ENCODE measurements around the gene HSD11B1L.
A peak's percentile ranks its signal among the peaks of the same experiment; 100 is the strongest.

HSD11B1L gene

DNA sequence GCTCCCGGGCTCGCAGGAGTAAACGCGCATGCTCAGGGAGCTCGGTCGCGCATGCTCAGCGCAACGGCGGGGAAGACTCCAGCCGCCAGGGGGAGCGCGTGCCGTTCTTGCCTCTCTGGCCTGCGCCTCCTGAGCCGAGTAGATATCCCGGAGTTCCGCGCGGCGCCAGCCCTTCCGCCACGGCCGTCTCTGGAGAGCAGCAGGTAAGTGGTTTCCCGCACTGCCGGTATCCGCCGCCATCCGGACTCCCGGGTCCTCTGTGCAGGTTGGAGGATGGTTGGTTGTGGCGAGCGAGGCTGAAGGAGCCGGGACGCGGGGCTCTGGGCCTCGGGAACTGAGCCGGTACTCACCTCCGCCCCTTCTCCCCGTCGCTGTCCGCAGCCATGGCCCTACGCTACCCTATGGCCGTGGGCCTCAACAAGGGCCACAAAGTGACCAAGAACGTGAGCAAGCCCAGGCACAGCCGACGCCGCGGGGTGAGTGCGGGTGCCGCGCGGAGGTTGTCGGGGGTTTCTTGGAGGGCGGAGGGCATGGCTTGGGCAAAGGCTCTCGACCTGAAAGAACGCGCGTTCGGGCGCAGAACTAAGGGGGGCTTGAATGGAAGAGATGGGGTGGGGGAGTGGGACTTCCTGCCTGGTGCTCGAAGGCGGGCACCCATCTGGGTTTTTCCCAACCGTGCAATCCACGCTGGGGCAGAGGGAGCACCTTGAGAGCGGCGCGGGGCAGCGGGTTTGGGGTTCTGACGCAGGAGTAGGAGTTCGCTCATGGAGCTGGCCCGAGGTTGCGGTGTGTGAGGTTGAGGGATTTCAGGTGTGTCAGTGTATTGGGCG lies 9.5 kb downstream of the HSD11B1L start, which contains the start of gene RPL36 (continued):
- TF ChIP-seq, protein P1, sequence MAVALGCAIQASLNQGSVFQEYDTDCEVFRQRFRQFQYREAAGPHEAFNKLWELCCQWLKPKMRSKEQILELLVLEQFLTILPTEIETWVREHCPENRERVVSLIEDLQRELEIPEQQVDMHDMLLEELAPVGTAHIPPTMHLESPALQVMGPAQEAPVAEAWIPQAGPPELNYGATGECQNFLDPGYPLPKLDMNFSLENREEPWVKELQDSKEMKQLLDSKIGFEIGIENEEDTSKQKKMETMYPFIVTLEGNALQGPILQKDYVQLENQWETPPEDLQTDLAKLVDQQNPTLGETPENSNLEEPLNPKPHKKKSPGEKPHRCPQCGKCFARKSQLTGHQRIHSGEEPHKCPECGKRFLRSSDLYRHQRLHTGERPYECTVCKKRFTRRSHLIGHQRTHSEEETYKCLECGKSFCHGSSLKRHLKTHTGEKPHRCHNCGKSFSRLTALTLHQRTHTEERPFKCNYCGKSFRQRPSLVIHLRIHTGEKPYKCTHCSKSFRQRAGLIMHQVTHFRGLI (tag by site-specific recombination; IDR thresholded peaks at IDR 0.05): 0 out of 2 replicates have a peak, but pooled peaks have one; percentile 14
- TF ChIP-seq RBAK (tag by site-specific recombination; IDR thresholded peaks at IDR 0.05): 0 out of 2 replicates have a peak, but pooled peaks have one; percentile 41
- no peak for TF ChIP-seq ZNF785 (tag by site-specific recombination; IDR thresholded peaks at IDR 0.05)
- no peak for TF ChIP-seq ZNF555 (tag by site-specific recombination; conservative IDR thresholded peaks at IDR 0.05)
- no peak for TF ChIP-seq PRDM1 (tag by site-specific recombination; IDR thresholded peaks at IDR 0.05)
- peak; percentile 74; the same call in 1 of the 2 replicates for TF ChIP-seq GLI4 (tag by site-specific recombination; IDR thresholded peaks at IDR 0.05)
- TF ChIP-seq, protein P2, sequence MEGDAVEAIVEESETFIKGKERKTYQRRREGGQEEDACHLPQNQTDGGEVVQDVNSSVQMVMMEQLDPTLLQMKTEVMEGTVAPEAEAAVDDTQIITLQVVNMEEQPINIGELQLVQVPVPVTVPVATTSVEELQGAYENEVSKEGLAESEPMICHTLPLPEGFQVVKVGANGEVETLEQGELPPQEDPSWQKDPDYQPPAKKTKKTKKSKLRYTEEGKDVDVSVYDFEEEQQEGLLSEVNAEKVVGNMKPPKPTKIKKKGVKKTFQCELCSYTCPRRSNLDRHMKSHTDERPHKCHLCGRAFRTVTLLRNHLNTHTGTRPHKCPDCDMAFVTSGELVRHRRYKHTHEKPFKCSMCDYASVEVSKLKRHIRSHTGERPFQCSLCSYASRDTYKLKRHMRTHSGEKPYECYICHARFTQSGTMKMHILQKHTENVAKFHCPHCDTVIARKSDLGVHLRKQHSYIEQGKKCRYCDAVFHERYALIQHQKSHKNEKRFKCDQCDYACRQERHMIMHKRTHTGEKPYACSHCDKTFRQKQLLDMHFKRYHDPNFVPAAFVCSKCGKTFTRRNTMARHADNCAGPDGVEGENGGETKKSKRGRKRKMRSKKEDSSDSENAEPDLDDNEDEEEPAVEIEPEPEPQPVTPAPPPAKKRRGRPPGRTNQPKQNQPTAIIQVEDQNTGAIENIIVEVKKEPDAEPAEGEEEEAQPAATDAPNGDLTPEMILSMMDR (tag by site-specific recombination; IDR thresholded peaks at IDR 0.05): peak; percentile 100
- no peak for TF ChIP-seq FEZF1 (tag by site-specific recombination; IDR thresholded peaks at IDR 0.05)
- TF ChIP-seq ZNF768 (tag by site-specific recombination; IDR thresholded peaks at IDR 0.05): 0 out of 2 replicates have a peak, but pooled peaks have one; percentile 32
- peak; percentile 53 for TF ChIP-seq ZNF610 (tag by site-specific recombination; IDR thresholded peaks at IDR 0.05; ENCODE audit: borderline replicate concordance)
- TF ChIP-seq ZNF777 (tag by site-specific recombination; IDR thresholded peaks at IDR 0.05; ENCODE audit: borderline replicate concordance): no peak
- TF ChIP-seq ZNF157 (tag by site-specific recombination; IDR thresholded peaks at IDR 0.05): no peak
- 0 out of 2 replicates have a peak, but pooled peaks have one; percentile 23 for TF ChIP-seq ZIC2 (tag by site-specific recombination; IDR thresholded peaks at IDR 0.05)
- no peak for TF ChIP-seq ZNF274 (IDR thresholded peaks at IDR 0.05; ENCODE audit: low read length)
- TF ChIP-seq ZNF274 (tag by site-specific recombination; IDR thresholded peaks at IDR 0.05; ENCODE audit: borderline replicate concordance): no peak
- TF ChIP-seq, protein P3, sequence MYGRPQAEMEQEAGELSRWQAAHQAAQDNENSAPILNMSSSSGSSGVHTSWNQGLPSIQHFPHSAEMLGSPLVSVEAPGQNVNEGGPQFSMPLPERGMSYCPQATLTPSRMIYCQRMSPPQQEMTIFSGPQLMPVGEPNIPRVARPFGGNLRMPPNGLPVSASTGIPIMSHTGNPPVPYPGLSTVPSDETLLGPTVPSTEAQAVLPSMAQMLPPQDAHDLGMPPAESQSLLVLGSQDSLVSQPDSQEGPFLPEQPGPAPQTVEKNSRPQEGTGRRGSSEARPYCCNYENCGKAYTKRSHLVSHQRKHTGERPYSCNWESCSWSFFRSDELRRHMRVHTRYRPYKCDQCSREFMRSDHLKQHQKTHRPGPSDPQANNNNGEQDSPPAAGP (tag by site-specific recombination; IDR thresholded peaks at IDR 0.05): peak; percentile 83
- TF ChIP-seq ZNF660 (tag by site-specific recombination; IDR thresholded peaks at IDR 0.05): peak; percentile 95
- no peak; the same call in 1 of the 2 replicates for TF ChIP-seq ZNF23 (tag by site-specific recombination; IDR thresholded peaks at IDR 0.05; ENCODE audit: borderline replicate concordance)
- peak; percentile 72 for TF ChIP-seq ZBTB17 (tag by site-specific recombination; IDR thresholded peaks at IDR 0.05)
- TF ChIP-seq, protein P4, sequence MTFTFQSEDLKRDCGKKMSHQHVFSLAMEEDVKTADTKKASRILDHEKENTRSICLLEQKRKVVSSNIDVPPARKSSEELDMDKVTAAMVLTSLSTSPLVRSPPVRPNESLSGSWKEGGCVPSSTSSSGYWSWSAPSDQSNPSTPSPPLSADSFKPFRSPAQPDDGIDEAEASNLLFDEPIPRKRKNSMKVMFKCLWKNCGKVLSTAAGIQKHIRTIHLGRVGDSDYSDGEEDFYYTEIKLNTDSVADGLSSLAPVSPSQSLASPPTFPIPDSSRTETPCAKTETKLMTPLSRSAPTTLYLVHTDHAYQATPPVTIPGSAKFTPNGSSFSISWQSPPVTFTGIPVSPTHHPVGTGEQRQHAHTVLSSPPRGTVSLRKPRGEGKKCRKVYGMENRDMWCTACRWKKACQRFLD (tag by site-specific recombination; IDR thresholded peaks at IDR 0.05): peak; percentile 54; the same call in 1 of the 2 replicates
- TF ChIP-seq ZNF664 (tag by site-specific recombination; IDR thresholded peaks at IDR 0.05): no peak
- TF ChIP-seq ZNF747 (tag by site-specific recombination; IDR thresholded peaks at IDR 0.05): no peak
- TF ChIP-seq, protein P5, sequence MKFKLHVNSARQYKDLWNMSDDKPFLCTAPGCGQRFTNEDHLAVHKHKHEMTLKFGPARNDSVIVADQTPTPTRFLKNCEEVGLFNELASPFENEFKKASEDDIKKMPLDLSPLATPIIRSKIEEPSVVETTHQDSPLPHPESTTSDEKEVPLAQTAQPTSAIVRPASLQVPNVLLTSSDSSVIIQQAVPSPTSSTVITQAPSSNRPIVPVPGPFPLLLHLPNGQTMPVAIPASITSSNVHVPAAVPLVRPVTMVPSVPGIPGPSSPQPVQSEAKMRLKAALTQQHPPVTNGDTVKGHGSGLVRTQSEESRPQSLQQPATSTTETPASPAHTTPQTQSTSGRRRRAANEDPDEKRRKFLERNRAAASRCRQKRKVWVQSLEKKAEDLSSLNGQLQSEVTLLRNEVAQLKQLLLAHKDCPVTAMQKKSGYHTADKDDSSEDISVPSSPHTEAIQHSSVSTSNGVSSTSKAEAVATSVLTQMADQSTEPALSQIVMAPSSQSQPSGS (tag by site-specific recombination; IDR thresholded peaks at IDR 0.05; ENCODE audit: low read depth): no peak
- TF ChIP-seq, protein P6, sequence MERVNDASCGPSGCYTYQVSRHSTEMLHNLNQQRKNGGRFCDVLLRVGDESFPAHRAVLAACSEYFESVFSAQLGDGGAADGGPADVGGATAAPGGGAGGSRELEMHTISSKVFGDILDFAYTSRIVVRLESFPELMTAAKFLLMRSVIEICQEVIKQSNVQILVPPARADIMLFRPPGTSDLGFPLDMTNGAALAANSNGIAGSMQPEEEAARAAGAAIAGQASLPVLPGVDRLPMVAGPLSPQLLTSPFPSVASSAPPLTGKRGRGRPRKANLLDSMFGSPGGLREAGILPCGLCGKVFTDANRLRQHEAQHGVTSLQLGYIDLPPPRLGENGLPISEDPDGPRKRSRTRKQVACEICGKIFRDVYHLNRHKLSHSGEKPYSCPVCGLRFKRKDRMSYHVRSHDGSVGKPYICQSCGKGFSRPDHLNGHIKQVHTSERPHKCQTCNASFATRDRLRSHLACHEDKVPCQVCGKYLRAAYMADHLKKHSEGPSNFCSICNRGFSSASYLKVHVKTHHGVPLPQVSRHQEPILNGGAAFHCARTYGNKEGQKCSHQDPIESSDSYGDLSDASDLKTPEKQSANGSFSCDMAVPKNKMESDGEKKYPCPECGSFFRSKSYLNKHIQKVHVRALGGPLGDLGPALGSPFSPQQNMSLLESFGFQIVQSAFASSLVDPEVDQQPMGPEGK (tag by site-specific recombination; IDR thresholded peaks at IDR 0.05): no peak
- no peak for TF ChIP-seq HOXD13 (CRISPR knock-in tag; IDR thresholded peaks at IDR 0.05; ENCODE audit: borderline replicate concordance)
- no peak for TF ChIP-seq ZNF626 (tag by site-specific recombination; IDR thresholded peaks at IDR 0.05)
- TF ChIP-seq ZNF544 (tag by site-specific recombination; IDR thresholded peaks at IDR 0.05): no peak
- peak; percentile 81; the same call in 1 of the 2 replicates for TF ChIP-seq KLF8 (tag by site-specific recombination; IDR thresholded peaks at IDR 0.05)
- peak; percentile 74 for TF ChIP-seq KLF16 (tag by site-specific recombination; IDR thresholded peaks at IDR 0.05)
- TF ChIP-seq ZBTB48 (tag by site-specific recombination; IDR thresholded peaks at IDR 0.05): no peak; the same call in 1 of the 2 replicates
- TF ChIP-seq ZNF530 (tag by site-specific recombination; IDR thresholded peaks at IDR 0.05; ENCODE audit: low read depth): no peak
- no peak; the same call in 1 of the 2 replicates for TF ChIP-seq ZNF184 (tag by site-specific recombination; IDR thresholded peaks at IDR 0.05)
